ENCODE data around the gene TENM4. TPM values are rescaled to one million over a fixed set of nuclear protein-coding genes. Genes with fewer than 3 reads are reported as not detected.
A peak's percentile ranks its signal among the peaks of the same experiment; 100 is the strongest.

Gene TENM4
- polyA plus RNA-seq, 1 experiment: 0.39 TPM

DNA sequence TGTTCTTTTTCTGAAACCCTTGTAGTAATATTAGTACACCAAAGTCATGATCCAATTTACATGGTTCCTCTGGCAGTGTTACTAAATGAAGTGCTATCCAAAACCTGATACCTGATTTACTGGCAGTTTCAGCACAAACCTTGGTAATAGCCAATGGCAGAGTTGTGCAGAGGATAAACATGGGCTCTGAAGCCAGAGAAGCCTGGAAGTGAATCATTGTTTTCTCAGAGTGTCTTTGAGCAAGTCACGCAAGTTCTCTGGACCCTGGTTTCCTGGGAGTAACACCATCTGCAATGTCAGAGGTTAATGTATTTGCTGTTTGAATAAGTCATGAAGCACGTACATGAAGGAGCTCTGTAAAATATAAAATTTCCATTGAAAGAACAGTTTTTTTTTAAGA lies 643.9 kb downstream of the TENM4 start:
- POLR2A ChIA-PET: no interaction called here
- CTCF ChIA-PET: interaction anchor here (0.6 to 8.1 kb wide), 14 partner anchors 9 to 1332 kb away, joined by 3 to 41 read pairs (median 4); no protein-coding TSS in a partner anchor
- DNase-seq (ENCODE audit: low read depth): peak; percentile 83
- Histone ChIP-seq H3K4me3 (ENCODE audit: low read depth, low read length) (no peak overlapping the region), H3K36me3 (ENCODE audit: control insufficient read depth, insufficient read depth, low read length) (no peaks in the 10 kb centered on the region), H3K27me3 (ENCODE audit: control insufficient read depth, insufficient read depth, low read length) (no peaks in the 10 kb centered on the region)
- TF ChIP-seq, protein P1, sequence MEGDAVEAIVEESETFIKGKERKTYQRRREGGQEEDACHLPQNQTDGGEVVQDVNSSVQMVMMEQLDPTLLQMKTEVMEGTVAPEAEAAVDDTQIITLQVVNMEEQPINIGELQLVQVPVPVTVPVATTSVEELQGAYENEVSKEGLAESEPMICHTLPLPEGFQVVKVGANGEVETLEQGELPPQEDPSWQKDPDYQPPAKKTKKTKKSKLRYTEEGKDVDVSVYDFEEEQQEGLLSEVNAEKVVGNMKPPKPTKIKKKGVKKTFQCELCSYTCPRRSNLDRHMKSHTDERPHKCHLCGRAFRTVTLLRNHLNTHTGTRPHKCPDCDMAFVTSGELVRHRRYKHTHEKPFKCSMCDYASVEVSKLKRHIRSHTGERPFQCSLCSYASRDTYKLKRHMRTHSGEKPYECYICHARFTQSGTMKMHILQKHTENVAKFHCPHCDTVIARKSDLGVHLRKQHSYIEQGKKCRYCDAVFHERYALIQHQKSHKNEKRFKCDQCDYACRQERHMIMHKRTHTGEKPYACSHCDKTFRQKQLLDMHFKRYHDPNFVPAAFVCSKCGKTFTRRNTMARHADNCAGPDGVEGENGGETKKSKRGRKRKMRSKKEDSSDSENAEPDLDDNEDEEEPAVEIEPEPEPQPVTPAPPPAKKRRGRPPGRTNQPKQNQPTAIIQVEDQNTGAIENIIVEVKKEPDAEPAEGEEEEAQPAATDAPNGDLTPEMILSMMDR (IDR thresholded peaks at IDR 0.05; ENCODE audit: insufficient read depth, low read depth, low read length): no peak

DNA sequence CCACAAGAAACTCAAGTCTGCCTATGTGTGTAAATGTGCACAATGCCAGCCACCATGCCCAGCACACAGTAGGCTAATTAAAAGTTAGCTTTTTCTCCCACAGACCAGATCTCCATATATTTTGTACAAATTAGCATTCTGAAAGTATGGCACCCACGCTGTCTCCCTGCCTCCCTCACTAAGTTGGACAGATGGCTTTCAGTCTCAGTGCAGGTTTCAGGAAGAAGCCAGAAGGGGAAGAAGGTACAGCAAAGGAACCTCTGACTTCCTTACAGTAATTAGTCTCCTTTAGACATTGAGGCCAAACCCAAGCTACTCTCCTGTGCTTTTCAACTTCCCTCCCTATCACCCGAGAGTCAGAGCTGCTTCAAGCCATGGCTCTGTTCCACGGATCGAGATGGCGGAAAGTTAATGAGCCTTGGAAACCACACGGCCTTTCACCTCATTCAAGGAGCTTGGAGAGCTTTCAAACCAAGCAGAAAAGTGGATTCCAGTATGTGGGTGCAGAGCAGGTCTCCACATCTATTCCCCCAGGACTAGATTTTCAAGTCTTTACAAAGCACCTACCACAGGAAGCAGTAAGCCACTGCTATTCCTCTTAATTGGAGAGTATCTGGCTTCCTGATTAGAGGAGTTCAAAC lies 645.1 kb downstream of the TENM4 start:
- DNase-seq (ENCODE audit: low read depth): no peak
- H3K36me3 ChIP-seq (ENCODE audit: control insufficient read depth, insufficient read depth, low read length): no peaks in the 10 kb centered on the region
- no peaks in the 10 kb centered on the region for H3K27me3 ChIP-seq (ENCODE audit: control insufficient read depth, insufficient read depth, low read length)
- ChIA-PET CTCF (interaction anchor here (0.8 to 8.1 kb wide), 5 partner anchors 11 to 287 kb away, joined by 3 to 41 read pairs (median 4); no protein-coding TSS in a partner anchor), POLR2A (no interaction called here)
- no peak overlapping the region for H3K4me3 ChIP-seq (ENCODE audit: low read depth, low read length)
- TF ChIP-seq, protein P1 (IDR thresholded peaks at IDR 0.05; ENCODE audit: insufficient read depth, low read depth, low read length): no peak

DNA sequence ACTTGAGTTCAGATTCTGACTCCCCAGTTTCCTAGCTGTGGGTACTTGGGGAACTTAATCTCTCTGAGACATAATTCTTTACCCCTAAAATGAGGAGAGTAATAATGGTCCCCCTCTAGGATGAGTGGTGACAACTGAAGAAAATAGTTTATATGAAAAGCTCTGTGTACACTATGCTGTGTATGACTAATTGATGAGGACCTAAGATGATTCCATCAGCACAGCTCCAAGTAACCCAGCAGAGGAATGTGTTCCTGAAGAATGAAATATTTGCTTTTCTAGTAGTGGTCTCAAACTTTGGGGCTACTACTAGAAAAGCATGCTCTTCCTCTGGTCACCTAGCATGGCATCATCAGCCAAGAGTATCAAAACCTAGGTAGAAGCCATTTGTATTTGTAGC lies 648.9 kb downstream of the TENM4 start:
- Histone ChIP-seq H3K36me3 (ENCODE audit: control insufficient read depth, insufficient read depth, low read length) (no peaks in the 10 kb centered on the region), H3K27me3 (ENCODE audit: control insufficient read depth, insufficient read depth, low read length) (no peaks in the 10 kb centered on the region), H3K4me3 (ENCODE audit: low read depth, low read length) (no peak overlapping the region)
- ChIA-PET CTCF (interaction anchor here (0.6 to 3.2 kb wide), 3 partner anchors 146 to 760 kb away, joined by 3 to 15 read pairs (median 4); no protein-coding TSS in a partner anchor), POLR2A (no interaction called here)
- TF ChIP-seq, protein P1 (IDR thresholded peaks at IDR 0.05; ENCODE audit: insufficient read depth, low read depth, low read length): no peak
- no peak for DNase-seq (ENCODE audit: low read depth)

DNA sequence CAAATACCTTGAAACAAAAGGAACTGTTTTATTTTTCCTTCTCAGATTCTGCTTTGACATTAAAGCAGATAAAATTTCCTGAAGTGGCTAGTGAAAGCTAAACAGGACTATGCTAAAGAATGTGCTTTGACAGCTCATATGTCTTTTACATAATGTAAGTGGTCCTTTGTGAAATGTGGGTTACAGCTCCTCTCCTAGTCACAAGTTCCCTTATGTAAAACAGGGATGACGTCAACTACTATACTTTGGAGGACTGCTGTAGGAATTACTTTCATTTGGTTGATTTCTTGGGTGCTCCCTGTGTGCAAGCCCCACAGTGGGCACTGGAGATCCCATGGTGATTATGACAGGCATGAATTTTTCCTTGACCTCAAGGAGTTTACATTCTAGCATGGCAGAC lies 649.6 kb downstream of the TENM4 start:
- H3K4me3 ChIP-seq (ENCODE audit: low read depth, low read length): no peak overlapping the region
- TF ChIP-seq, protein P1 (IDR thresholded peaks at IDR 0.05; ENCODE audit: insufficient read depth, low read depth, low read length): no peak
- no peaks in the 10 kb centered on the region for H3K36me3 ChIP-seq (ENCODE audit: control insufficient read depth, insufficient read depth, low read length)
- DNase-seq (ENCODE audit: low read depth): no peak
- no peaks in the 10 kb centered on the region for H3K27me3 ChIP-seq (ENCODE audit: control insufficient read depth, insufficient read depth, low read length)
- CTCF ChIA-PET: interaction anchor here (3.2 kb wide), 1 partner anchor 145 kb away, joined by 15 read pairs; no protein-coding TSS in a partner anchor
- POLR2A ChIA-PET: interaction anchor here (0.6 kb wide), 1 partner anchor 69 kb away, joined by 3 read pairs; no protein-coding TSS in a partner anchor

DNA sequence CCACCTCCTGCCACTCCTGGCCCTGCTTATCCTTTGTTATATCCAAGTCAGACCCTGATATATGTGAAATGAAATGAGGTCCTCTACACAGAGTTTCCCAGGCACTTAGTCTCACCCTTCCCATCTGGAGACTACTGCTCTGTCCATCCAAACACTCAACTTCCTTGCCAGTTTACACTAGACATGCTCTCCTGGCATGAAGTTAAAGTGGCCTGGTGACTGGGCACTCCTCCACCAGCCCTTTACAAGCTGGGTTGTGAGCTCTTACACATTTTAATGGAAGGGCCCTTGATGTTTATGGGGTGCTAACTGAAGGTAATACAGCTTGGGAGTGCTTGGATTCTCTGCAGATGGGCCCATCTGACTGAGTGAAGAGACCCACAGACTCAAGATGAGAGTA lies 650.0 kb downstream of the TENM4 start:
- Histone ChIP-seq H3K36me3 (ENCODE audit: control insufficient read depth, insufficient read depth, low read length) (no peaks in the 10 kb centered on the region), H3K27me3 (ENCODE audit: control insufficient read depth, insufficient read depth, low read length) (no peaks in the 10 kb centered on the region), H3K4me3 (ENCODE audit: low read depth, low read length) (no peak overlapping the region)
- DNase-seq (ENCODE audit: low read depth): no peak
- TF ChIP-seq, protein P1 (IDR thresholded peaks at IDR 0.05; ENCODE audit: insufficient read depth, low read depth, low read length): no peak
- ChIA-PET POLR2A (no interaction called here), CTCF (interaction anchor here (3.2 to 3.3 kb wide), 2 partner anchors 8 to 145 kb away, joined by 15 to 20 read pairs; no protein-coding TSS in a partner anchor)

Measured in BJ (cell line).